Coronary artery (tissue), 2 donors: ENCODE measurements around the gene MCM3AP.

Experiments
- DNase-seq: peaks from one replicate; pipeline ENCODE4 v3.0.0-alpha.2; 2017; ENCODE audit warnings: low spot score
- H3K27ac ChIP-seq, 2 donors: fragments of 200-600 bp; sonication (generic); one replicate each; pipeline ENCODE4 v1.5.1; 2016 to 2019
- H3K4me3 ChIP-seq: fragments of 200-600 bp; sonication (generic); 2 replicates; pipeline ENCODE4 v1.5.1; 2016; ENCODE audit warnings: mild to moderate bottlenecking, moderate library complexity
- CTCF ChIP-seq: fragments of 200-600 bp; sonication (generic); IDR thresholded peaks from one replicate; pipeline ENCODE4 v1.5.1; 2019; ENCODE audit warnings: antibody characterized with exemption

Gene MCM3AP

GRCh38 chr21:46222436-46223116 lies 62.8 kb downstream of the MCM3AP start:
- no peak for DNase-seq
- Histone ChIP-seq H3K4me3 (no peak overlapping the region), H3K27ac (no peak overlapping the region)
- no peak for TF ChIP-seq CTCF

- DNase-seq = no peak
- no peak overlapping the region for H3K27ac ChIP-seq
- no peak overlapping the region for H3K4me3 ChIP-seq
- no peak for TF ChIP-seq CTCF
These were observed 63.6 kb downstream of the MCM3AP start for GRCh38 chr21:46221664-46222435.

GRCh38 chr21:46220847-46221246 lies 64.6 kb downstream of the MCM3AP start:
- no peak overlapping the region for H3K27ac ChIP-seq
- no peak overlapping the region for H3K4me3 ChIP-seq
- no peak for DNase-seq
- no peak for TF ChIP-seq CTCF

- H3K27ac ChIP-seq = no peak overlapping the region
- no peak overlapping the region for H3K4me3 ChIP-seq
- TF ChIP-seq CTCF = no peak
- no peak for DNase-seq
These were observed 65.1 kb downstream of the MCM3AP start for GRCh38 chr21:46220275-46220810.

GRCh38 chr21:46219591-46220239 lies 65.7 kb downstream of the MCM3AP start:
- no peak for DNase-seq
- no peak for TF ChIP-seq CTCF
- no peak overlapping the region for H3K4me3 ChIP-seq
- no peak overlapping the region for H3K27ac ChIP-seq

GRCh38 chr21:46218906-46219590 lies 66.4 kb downstream of the MCM3AP start:
- H3K27ac ChIP-seq = no peak overlapping the region

More at GRCh38 chr21:46218906-46219590, 66.4 kb downstream of the MCM3AP start:
- DNase-seq = no peak
- no peak for TF ChIP-seq CTCF
- H3K4me3 ChIP-seq = no peak overlapping the region
